GM23338 (cell line): ENCODE results near the gene PPP6R2. TPM values are rescaled to one million over a fixed set of nuclear protein-coding genes. Genes with fewer than 3 reads are reported as not detected.

Experiments used
- ATAC-seq: fragments of 200-7000 bp; cut with Tn5 transposase; 3 replicates; pipeline ENCODE4 v1.9.1; 2020
- DNase-seq: peaks from one replicate; pipeline ENCODE4 v3.0.0-alpha.2; 2015; ENCODE audit warnings: low spot score
- H2AFZ ChIP-seq: fragments of 200-600 bp; sonication (generic); 2 replicates; pipeline ENCODE4 v1.8.0; 2016; ENCODE audit warnings: antibody characterized with exemption, mild to moderate bottlenecking, moderate library complexity
- H3F3A ChIP-seq: fragments of 200-600 bp; sonication (generic); replicated peaks from 2 replicates; pipeline ENCODE4 v1.8.0; 2017; ENCODE audit warnings: antibody characterized with exemption, mixed run types, low read depth
- H3K27ac ChIP-seq: fragments of 200-600 bp; sonication (generic); 2 replicates; pipeline ENCODE4 v1.6.1; 2016; ENCODE audit warnings: low read depth
- H3K27me3 ChIP-seq: fragments of 200-600 bp; sonication (generic); 2 replicates; pipeline ENCODE4 v1.8.0; 2016; ENCODE audit warnings: mild to moderate bottlenecking, mixed run types, moderate library complexity; ENCODE audit not compliant: insufficient read depth
- H3K36me3 ChIP-seq: fragments of 200-600 bp; sonication (generic); 2 replicates; pipeline ENCODE4 v1.8.0; 2016; ENCODE audit warnings: mild to moderate bottlenecking; ENCODE audit not compliant: insufficient read depth
- H3K4me1 ChIP-seq: fragments of 200-600 bp; sonication (generic); 2 replicates; pipeline ENCODE4 v1.8.0; 2016; ENCODE audit warnings: mild to moderate bottlenecking, moderate library complexity; ENCODE audit not compliant: insufficient read depth
- H3K4me2 ChIP-seq: fragments of 200-600 bp; sonication (generic); 2 replicates; pipeline ENCODE4 v1.7.1; 2017; ENCODE audit warnings: mixed run types
- H3K4me3 ChIP-seq: fragments of 200-600 bp; sonication (generic); 2 replicates; pipeline ENCODE4 v1.6.1; 2016; ENCODE audit warnings: mixed run types
- H3K79me2 ChIP-seq: fragments of 200-600 bp; sonication (generic); replicated peaks from 2 replicates; pipeline ENCODE4 v1.8.0; 2017; ENCODE audit warnings: mild to moderate bottlenecking; ENCODE audit not compliant: insufficient read depth
- H3K9me2 ChIP-seq: fragments of 200-600 bp; sonication (generic); 2 replicates; pipeline ENCODE4 v1.8.0; 2017; ENCODE audit not compliant: insufficient read depth
- H4K20me1 ChIP-seq: fragments of 200-600 bp; sonication (generic); replicated peaks from 2 replicates; pipeline ENCODE4 v1.8.0; 2017; ENCODE audit warnings: mild to moderate bottlenecking; ENCODE audit not compliant: insufficient read depth
- H3K27ac Mint-ChIP-seq: 2 replicates; pipeline ENCODE4 v1.8.0; 2020; ENCODE audit warnings: inconsistent platforms, mild to moderate bottlenecking, moderate library complexity, mixed read lengths
- H3K27me3 Mint-ChIP-seq: 3 replicates; pipeline ENCODE4 v1.8.0; 2022; ENCODE audit warnings: low read depth, mild to moderate bottlenecking, moderate library complexity, mixed read lengths, inconsistent platforms; ENCODE audit not compliant: insufficient read depth, poor library complexity
- H3K36me3 Mint-ChIP-seq: 3 replicates; pipeline ENCODE4 v1.8.0; 2021; ENCODE audit warnings: low read depth, mild to moderate bottlenecking, inconsistent platforms, moderate library complexity, mixed read lengths
- H3K4me1 Mint-ChIP-seq: 3 replicates; pipeline ENCODE4 v1.8.0; 2020; ENCODE audit warnings: mild to moderate bottlenecking, inconsistent platforms, mixed read lengths
- H3K4me3 Mint-ChIP-seq: 3 replicates; pipeline ENCODE4 v1.8.0; 2021; ENCODE audit warnings: moderate library complexity, mild to moderate bottlenecking, inconsistent platforms, mixed read lengths
- H3K9me3 Mint-ChIP-seq: 3 replicates; pipeline ENCODE4 v1.8.0; 2020; ENCODE audit warnings: moderate library complexity, mild to moderate bottlenecking, inconsistent platforms, mixed read lengths
- CREB1 ChIP-seq: fragments of 250-450 bp; sonication (Bioruptor Pico); IDR thresholded peaks from 2 replicates; pipeline ENCODE4 v1.5.0; 2020; ENCODE audit warnings: low read depth, mild to moderate bottlenecking, moderate library complexity
- CTCF ChIP-seq, 2 experiments: fragments of 200-600 bp in 1 of 2; sonication (generic) in 1 of 2; conservative IDR thresholded peaks; 2 replicates each; pipeline versions ENCODE4 v1.5.1 to v1.6.1; 2016 to 2017; ENCODE audit warnings: antibody characterized with exemption in 2 of 2, low read depth in 2 of 2, mild to moderate bottlenecking in 2 of 2, moderate library complexity in 1 of 2
- EZH2 ChIP-seq: fragments of 200-600 bp; sonication (generic); IDR thresholded peaks from one replicate; pipeline ENCODE4 v1.8.0; 2017; ENCODE audit warnings: antibody characterized with exemption, mild to moderate bottlenecking, low read depth; ENCODE audit not compliant: unreplicated experiment
- EZH2phosphoT487 ChIP-seq: fragments of 200-600 bp; sonication (generic); IDR thresholded peaks from one replicate; pipeline ENCODE4 v1.8.1; 2018; ENCODE audit warnings: antibody characterized with exemption; ENCODE audit not compliant: unreplicated experiment
- JUNB ChIP-seq: IDR thresholded peaks from one replicate; pipeline ENCODE4 v1.6.1; 2016; ENCODE audit warnings: antibody characterized with exemption; ENCODE audit not compliant: unreplicated experiment
- NANOG ChIP-seq: IDR thresholded peaks from 2 replicates; pipeline ENCODE4 v1.6.1; 2016; ENCODE audit warnings: antibody characterized with exemption, borderline replicate concordance
- POLR2AphosphoS5 ChIP-seq: IDR thresholded peaks from 2 replicates; pipeline ENCODE4 v1.6.1; 2016; ENCODE audit warnings: antibody characterized with exemption, low read depth
- REST ChIP-seq: IDR thresholded peaks from one replicate; pipeline ENCODE4 v1.6.1; 2018; ENCODE audit warnings: antibody characterized with exemption; ENCODE audit not compliant: unreplicated experiment
- STAT1 ChIP-seq: IDR thresholded peaks from one replicate; pipeline ENCODE4 v1.6.1; 2016; ENCODE audit warnings: antibody characterized with exemption; ENCODE audit not compliant: unreplicated experiment
- ZNF114 ChIP-seq: fragments of 250-450 bp; sonication (Bioruptor Pico); IDR thresholded peaks from 2 replicates; pipeline ENCODE4 v1.5.0; 2020; ENCODE audit warnings: mild to moderate bottlenecking, moderate library complexity
- ZNF331 ChIP-seq: fragments of 250-450 bp; sonication (Bioruptor Pico); IDR thresholded peaks from 2 replicates; pipeline ENCODE4 v1.5.0; 2020; ENCODE audit warnings: low read depth, mild to moderate bottlenecking, moderate library complexity
- ZNF462 ChIP-seq: fragments of 250-450 bp; sonication (Bioruptor Pico); IDR thresholded peaks from 2 replicates; pipeline ENCODE4 v1.5.0; 2020; ENCODE audit warnings: mild to moderate bottlenecking, moderate library complexity
- polyA plus RNA-seq: library from polyadenylated mRNA; unstranded; fragments of >200 nt; fragmentation: Nextera tagmentation; extraction: Ambion mirVana; gene quantifications from 2 replicates; pipeline ENCODE4 v1.2.1, GENCODE V29; 2016
- total RNA-seq: library from RNA; depleted of rRNA; stranded (reverse); fragments of >200 nt; shearing (Covaris generic); gene quantifications from 2 replicates; pipeline ENCODE4 v1.2.3, GENCODE V29; 2014

The PPP6R2 gene
- total and polyA plus RNA-seq, 2 experiments from 2014 or later: 11.9 to 45.8 TPM

- Histone ChIP-seq H3K36me3 (no peaks in the 10 kb centered on the region), H3K4me2 (no peak overlapping the region), H3F3A (no peaks in the 10 kb centered on the region), H3K4me1 (no peaks in the 10 kb centered on the region), H3K27ac (no peak overlapping the region), H3K9me2 (no peaks in the 10 kb centered on the region), H4K20me1 (no peaks in the 10 kb centered on the region), H3K4me3 (no peak overlapping the region), H2AFZ (peak overlapping the region; percentile 76), H3K79me2 (no peaks in the 10 kb centered on the region), H3K27me3 (no peaks in the 10 kb centered on the region)
- Mint-ChIP-seq H3K36me3 (no peaks in the 10 kb centered on the region), H3K27me3 (peaks cover 13% of the 10 kb centered on the region), H3K4me1 (peaks cover 6% of the 10 kb centered on the region), H3K27ac (no peak overlapping the region), H3K4me3 (no peak overlapping the region; the same call in 2 of the 3 replicates), H3K9me3 (no peaks in the 10 kb centered on the region)
- DNase-seq (no peak), ATAC-seq (no peak)
- TF ChIP-seq EZH2phosphoT487 (no peak), POLR2AphosphoS5 (no peak), CTCF (conservative IDR thresholded peaks at IDR 0.05; ENCODE audit: low read depth in 2 of 2) (no peak), NANOG (no peak), STAT1 (no peak), REST (no peak), CREB1 (CRISPR knock-in tag) (no peak), JUNB (no peak), ZNF114 (CRISPR knock-in tag) (no peak), ZNF462 (CRISPR knock-in tag) (no peak), EZH2 (no peak), ZNF331 (CRISPR knock-in tag) (no peak)
These were observed 29.1 kb upstream of the PPP6R2 start for GRCh38 chr22:50314081-50314454.
